Measurements from ENCODE around the gene GRM3. TPM values are rescaled to one million over a fixed set of nuclear protein-coding genes. Genes with fewer than 3 reads are reported as not detected.

GRM3 gene
- total and polyA plus RNA-seq, 2 donors (not counting 3 experiments of a cell fraction or from before 2014, with no cell fraction given): not detected

GRCh38 chr7:86908948-86909347, 265.2 kb downstream of the GRM3 start:
- FAIRE-seq (no peak), DNase-seq (ENCODE audit: low read depth, low spot score) (no peak)
- intact Hi-C loops (cut with micrococcal nuclease) (no loop called here), dilution Hi-C loops (cut with MboI; ENCODE audit: extremely low pct_ligation_motif_present, low sequenced_read_pairs) (no loop called here)
- no peak overlapping the region for H3K27ac ChIP-seq (ENCODE audit: insufficient read depth, low read depth, low read length)
- H3K9ac ChIP-seq (replicated peaks; ENCODE audit: extremely low read depth, insufficient read depth, low read length): no peak overlapping the region
- TF ChIP-seq MYC (IDR thresholded peaks at IDR 0.05; ENCODE audit: low read depth, low read length) (no peak), POLR2A (IDR thresholded peaks at IDR 0.05; ENCODE audit: low read depth, low read length) (no peak), POLR2AphosphoS5 (IDR thresholded peaks at IDR 0.05; ENCODE audit: insufficient read depth, low read depth, low read length) (no peak), GATA2 (IDR thresholded peaks at IDR 0.05; ENCODE audit: insufficient read depth, insufficient read length, low read depth, low read length) (no peak), FOS (IDR thresholded peaks at IDR 0.05; ENCODE audit: borderline replicate concordance, insufficient read depth, low read length) (no peak), JUN (IDR thresholded peaks at IDR 0.05; ENCODE audit: borderline replicate concordance, insufficient read depth, insufficient read length, low read depth) (no peak), EZH2 (IDR thresholded peaks at IDR 0.05; ENCODE audit: borderline replicate concordance, low read depth, low read length, severe bottlenecking) (no peak)
- TF ChIP-seq, protein P1, sequence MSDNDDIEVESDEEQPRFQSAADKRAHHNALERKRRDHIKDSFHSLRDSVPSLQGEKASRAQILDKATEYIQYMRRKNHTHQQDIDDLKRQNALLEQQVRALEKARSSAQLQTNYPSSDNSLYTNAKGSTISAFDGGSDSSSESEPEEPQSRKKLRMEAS (IDR thresholded peaks at IDR 0.05; ENCODE audit: insufficient read depth, insufficient read length): no peak
- TF ChIP-seq, protein P2, sequence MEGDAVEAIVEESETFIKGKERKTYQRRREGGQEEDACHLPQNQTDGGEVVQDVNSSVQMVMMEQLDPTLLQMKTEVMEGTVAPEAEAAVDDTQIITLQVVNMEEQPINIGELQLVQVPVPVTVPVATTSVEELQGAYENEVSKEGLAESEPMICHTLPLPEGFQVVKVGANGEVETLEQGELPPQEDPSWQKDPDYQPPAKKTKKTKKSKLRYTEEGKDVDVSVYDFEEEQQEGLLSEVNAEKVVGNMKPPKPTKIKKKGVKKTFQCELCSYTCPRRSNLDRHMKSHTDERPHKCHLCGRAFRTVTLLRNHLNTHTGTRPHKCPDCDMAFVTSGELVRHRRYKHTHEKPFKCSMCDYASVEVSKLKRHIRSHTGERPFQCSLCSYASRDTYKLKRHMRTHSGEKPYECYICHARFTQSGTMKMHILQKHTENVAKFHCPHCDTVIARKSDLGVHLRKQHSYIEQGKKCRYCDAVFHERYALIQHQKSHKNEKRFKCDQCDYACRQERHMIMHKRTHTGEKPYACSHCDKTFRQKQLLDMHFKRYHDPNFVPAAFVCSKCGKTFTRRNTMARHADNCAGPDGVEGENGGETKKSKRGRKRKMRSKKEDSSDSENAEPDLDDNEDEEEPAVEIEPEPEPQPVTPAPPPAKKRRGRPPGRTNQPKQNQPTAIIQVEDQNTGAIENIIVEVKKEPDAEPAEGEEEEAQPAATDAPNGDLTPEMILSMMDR (IDR thresholded peaks at IDR 0.05; ENCODE audit: extremely low read depth in 1 of 2, insufficient read depth in 1 of 2, low read depth in 1 of 2, low read length in 2 of 2): no peak
- H3K4me3 ChIP-seq (replicated peaks in 1 of 3; ENCODE audit: insufficient read depth in 1 of 3, low read depth in 1 of 3, low read length in 3 of 3): no peak overlapping the region
- no peaks in the 10 kb centered on the region for H3K9me1 ChIP-seq (replicated peaks; ENCODE audit: control insufficient read depth, extremely low read depth, insufficient read depth, low read length)
- H4K20me1 ChIP-seq (replicated peaks; ENCODE audit: control insufficient read depth, extremely low read depth, insufficient read depth, low read length): no peaks in the 10 kb centered on the region
- H3K4me2 ChIP-seq (ENCODE audit: insufficient read depth, low read length): no peak overlapping the region
- no peak overlapping the region for H2AFZ ChIP-seq (ENCODE audit: low read depth, low read length)
- no peaks in the 10 kb centered on the region for H3K4me1 ChIP-seq (ENCODE audit: control insufficient read depth, extremely low read depth, insufficient read depth, low read length)
- POLR2A ChIA-PET: no interaction called here
- peaks cover 0 to 3% of the 10 kb centered on the region in 2 experiments for H3K36me3 ChIP-seq (ENCODE audit: control insufficient read depth in 2 of 2, extremely low read depth in 1 of 2, insufficient read depth in 2 of 2, low read length in 2 of 2)
- no peaks in the 10 kb centered on the region for H3K27me3 ChIP-seq (ENCODE audit: control insufficient read depth in 2 of 2, insufficient read depth in 2 of 2, low read length in 2 of 2)
- no TSS peak for BruUV-seq (replicated peaks)
- no peaks in the 10 kb centered on the region for H3K9me3 ChIP-seq (replicated peaks; ENCODE audit: control insufficient read depth, insufficient read depth, low read length)
- CTCF ChIA-PET: no interaction called here
- no peaks in the 10 kb centered on the region for H3K79me2 ChIP-seq (ENCODE audit: control insufficient read depth, insufficient read depth, low read length)
